ENCODE data around the gene RAC2.

- TF ChIP-seq CTCF (conservative IDR thresholded peaks at IDR 0.05) (no peak), EZH2 (IDR thresholded peaks at IDR 0.05; ENCODE audit: low read depth) (no peak)
Observed at GRCh38 chr22:37229012-37229804, 14.9 kb downstream of the RAC2 start.
